Measurements from ENCODE around the gene SSBP3.

Gene SSBP3

GRCh38 chr1:54318246-54318814 is 87.9 kb downstream of the SSBP3 start:
- no peaks in the 10 kb centered on the region for H3K36me3 Mint-ChIP-seq
- no peaks in the 10 kb centered on the region for H3K27me3 Mint-ChIP-seq
- H3K4me3 Mint-ChIP-seq = no peak overlapping the region
- H3K27ac Mint-ChIP-seq = peak overlapping the region; percentile 16
- no peaks in the 10 kb centered on the region for H3K9me3 Mint-ChIP-seq (ENCODE audit: low read depth)
- peaks cover 62% of the 10 kb centered on the region for H3K4me1 Mint-ChIP-seq (ENCODE audit: low read depth)

GRCh38 chr1:54317084-54317483 is 89.1 kb downstream of the SSBP3 start:
- Mint-ChIP-seq H3K9me3 (ENCODE audit: low read depth) (no peaks in the 10 kb centered on the region), H3K4me3 (no peak overlapping the region), H3K27ac (peak overlapping the region; percentile 1), H3K4me1 (ENCODE audit: low read depth) (peaks cover 61% of the 10 kb centered on the region), H3K36me3 (no peaks in the 10 kb centered on the region), H3K27me3 (no peaks in the 10 kb centered on the region)

DNA sequence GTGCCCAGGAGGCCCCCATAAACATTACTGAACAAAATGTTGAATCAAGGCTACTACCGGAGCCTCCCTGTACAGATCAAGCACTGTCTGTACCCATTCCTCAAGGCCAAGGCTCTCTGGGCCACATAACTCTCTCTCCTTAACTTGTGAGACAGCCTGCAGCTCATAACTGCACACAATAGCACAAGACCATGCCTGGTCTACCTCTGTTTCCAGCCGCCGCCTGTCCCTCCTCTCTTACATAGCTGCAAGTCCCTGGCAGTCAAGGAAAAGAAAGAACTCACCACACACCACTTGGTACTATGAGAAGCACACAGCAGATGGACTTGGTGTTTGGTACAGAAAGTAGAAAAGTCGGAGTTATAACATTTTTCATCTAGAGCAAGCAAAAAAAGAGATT is 91.1 kb downstream of the SSBP3 start:
- Mint-ChIP-seq H3K9me3 (ENCODE audit: low read depth) (no peaks in the 10 kb centered on the region), H3K4me3 (no peak overlapping the region), H3K27me3 (no peaks in the 10 kb centered on the region), H3K27ac (peak overlapping the region; percentile 72), H3K36me3 (no peaks in the 10 kb centered on the region), H3K4me1 (ENCODE audit: low read depth) (peaks cover 67% of the 10 kb centered on the region)

DNA sequence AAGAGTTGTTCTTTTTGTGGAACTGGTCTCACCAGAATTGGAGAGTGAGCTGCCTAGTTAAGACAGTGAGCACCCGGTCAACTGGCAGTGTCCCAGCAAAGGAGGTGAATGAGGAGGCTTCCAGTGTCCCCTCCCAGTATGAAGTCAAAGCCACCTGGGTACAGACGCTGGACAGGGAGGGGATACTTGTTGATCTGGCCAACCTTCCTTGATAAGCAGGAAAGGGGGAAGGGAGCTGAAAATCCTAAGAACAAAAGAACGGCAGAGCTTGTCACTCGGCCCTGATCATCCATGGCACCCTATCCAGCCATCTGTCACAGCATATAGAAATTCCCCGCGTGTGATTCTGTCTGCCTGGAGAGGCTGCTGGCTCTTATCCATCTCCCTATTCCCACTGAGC is 91.5 kb downstream of the SSBP3 start:
- Mint-ChIP-seq H3K4me3 (no peak overlapping the region), H3K9me3 (ENCODE audit: low read depth) (no peaks in the 10 kb centered on the region), H3K27me3 (no peaks in the 10 kb centered on the region), H3K27ac (peak overlapping the region; percentile 72), H3K4me1 (ENCODE audit: low read depth) (peaks cover 67% of the 10 kb centered on the region), H3K36me3 (no peaks in the 10 kb centered on the region)

GRCh38 chr1:54312796-54313316 is 93.3 kb downstream of the SSBP3 start:
- peaks cover 67% of the 10 kb centered on the region for H3K4me1 Mint-ChIP-seq (ENCODE audit: low read depth)
- H3K9me3 Mint-ChIP-seq (ENCODE audit: low read depth) = no peaks in the 10 kb centered on the region
- H3K27ac Mint-ChIP-seq = peak overlapping the region; percentile 78
- H3K36me3 Mint-ChIP-seq = no peaks in the 10 kb centered on the region
- no peaks in the 10 kb centered on the region for H3K27me3 Mint-ChIP-seq
- peak overlapping the region; percentile 17 for H3K4me3 Mint-ChIP-seq

GRCh38 chr1:54311506-54311905 is 94.7 kb downstream of the SSBP3 start:
- Mint-ChIP-seq H3K27ac (peak overlapping the region; percentile 64), H3K4me3 (no peak overlapping the region), H3K27me3 (no peaks in the 10 kb centered on the region), H3K9me3 (ENCODE audit: low read depth) (no peaks in the 10 kb centered on the region), H3K36me3 (no peaks in the 10 kb centered on the region), H3K4me1 (ENCODE audit: low read depth) (peaks cover 71% of the 10 kb centered on the region)

GRCh38 chr1:54310439-54311328 is 95.5 kb downstream of the SSBP3 start:
- H3K27ac Mint-ChIP-seq = peak overlapping the region; percentile 87
- H3K9me3 Mint-ChIP-seq (ENCODE audit: low read depth) = no peaks in the 10 kb centered on the region
- peak overlapping the region; percentile 31 for H3K4me3 Mint-ChIP-seq
- no peaks in the 10 kb centered on the region for H3K27me3 Mint-ChIP-seq
- peaks cover 76% of the 10 kb centered on the region for H3K4me1 Mint-ChIP-seq (ENCODE audit: low read depth)
- no peaks in the 10 kb centered on the region for H3K36me3 Mint-ChIP-seq

DNA sequence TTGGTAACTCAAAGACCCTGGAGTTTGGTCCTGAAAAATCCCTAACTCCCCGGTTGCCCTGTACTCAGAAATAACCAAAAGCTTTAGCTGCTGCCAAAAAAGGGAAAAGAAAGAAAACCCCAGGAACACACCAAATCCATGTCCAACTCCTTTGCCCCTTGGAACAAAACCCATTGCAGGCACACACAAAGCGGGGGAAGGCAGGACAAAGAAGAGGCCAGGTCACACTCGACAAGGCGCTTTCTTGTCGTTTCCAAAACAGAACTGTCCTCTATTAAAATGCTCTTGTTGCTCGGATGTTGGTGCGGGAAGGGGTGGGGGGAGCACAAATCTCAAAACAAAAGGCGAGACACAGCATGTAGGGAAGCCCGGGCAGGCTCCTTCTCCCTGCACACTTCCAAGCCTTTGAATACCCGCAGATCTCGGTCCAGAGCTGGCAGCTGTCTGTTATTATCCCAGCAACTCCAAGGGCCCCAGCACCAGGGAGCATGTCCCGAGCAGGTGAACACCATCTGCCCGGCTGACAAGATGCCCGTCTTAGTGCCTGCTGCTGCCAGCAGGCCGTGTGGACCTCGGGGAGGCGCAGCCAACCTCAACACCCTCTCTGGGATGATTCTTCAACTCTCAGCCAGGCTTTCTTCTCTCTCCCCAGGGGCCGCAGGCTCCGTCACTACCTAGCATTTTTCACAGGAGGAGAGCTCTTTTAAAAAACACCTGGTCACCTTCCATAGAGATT is 96.4 kb downstream of the SSBP3 start:
- peak overlapping the region; percentile 72 for H3K27ac Mint-ChIP-seq
- H3K4me3 Mint-ChIP-seq = peak overlapping the region; percentile 23
- no peaks in the 10 kb centered on the region for H3K36me3 Mint-ChIP-seq

GRCh38 chr1:54307305-54307704 is 98.9 kb downstream of the SSBP3 start:
- H3K4me3 Mint-ChIP-seq = no peak overlapping the region
- no peak overlapping the region for H3K27ac Mint-ChIP-seq
- H3K36me3 Mint-ChIP-seq = peaks cover 2% of the 10 kb centered on the region
- H3K4me1 Mint-ChIP-seq (ENCODE audit: low read depth) = peaks cover 81% of the 10 kb centered on the region
- no peaks in the 10 kb centered on the region for H3K27me3 Mint-ChIP-seq
- H3K9me3 Mint-ChIP-seq (ENCODE audit: low read depth) = no peaks in the 10 kb centered on the region

More for the DNA sequence above, 96.4 kb downstream of the SSBP3 start:
- H3K27me3 Mint-ChIP-seq = no peaks in the 10 kb centered on the region
- H3K4me1 Mint-ChIP-seq (ENCODE audit: low read depth) = peaks cover 78% of the 10 kb centered on the region
- H3K9me3 Mint-ChIP-seq (ENCODE audit: low read depth) = no peaks in the 10 kb centered on the region

DNA sequence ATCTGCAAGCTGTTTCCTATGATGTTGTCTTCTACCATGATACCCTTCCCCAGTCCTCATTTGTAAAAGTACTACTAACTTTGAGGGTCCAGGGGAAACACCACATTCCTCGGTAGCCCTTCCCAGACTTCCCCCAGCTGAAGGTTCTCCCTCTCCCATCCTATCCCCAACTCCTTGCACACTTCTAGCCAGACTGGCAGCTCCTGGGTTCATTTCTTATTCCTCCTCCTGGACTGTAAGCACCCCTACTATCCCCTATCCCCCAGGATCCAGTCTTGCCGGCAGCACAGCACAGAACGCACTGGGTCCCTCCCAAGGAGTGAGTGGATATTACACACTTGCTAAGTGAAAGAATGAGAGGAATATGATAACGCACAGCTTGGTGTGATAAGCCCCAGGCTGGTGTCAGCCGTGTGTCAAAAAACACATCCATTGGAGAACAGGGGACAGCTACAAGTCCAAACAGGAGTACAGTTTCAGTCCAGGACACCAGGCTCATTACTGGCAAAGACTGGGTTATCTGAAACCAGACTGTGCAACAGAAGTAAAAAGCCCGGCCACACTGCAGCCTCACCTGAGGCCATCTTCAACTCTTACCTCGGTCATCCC is 100.2 kb downstream of the SSBP3 start:
- H3K4me1 Mint-ChIP-seq (ENCODE audit: low read depth) = peaks cover 80% of the 10 kb centered on the region
- no peak overlapping the region for H3K27ac Mint-ChIP-seq

DNA sequence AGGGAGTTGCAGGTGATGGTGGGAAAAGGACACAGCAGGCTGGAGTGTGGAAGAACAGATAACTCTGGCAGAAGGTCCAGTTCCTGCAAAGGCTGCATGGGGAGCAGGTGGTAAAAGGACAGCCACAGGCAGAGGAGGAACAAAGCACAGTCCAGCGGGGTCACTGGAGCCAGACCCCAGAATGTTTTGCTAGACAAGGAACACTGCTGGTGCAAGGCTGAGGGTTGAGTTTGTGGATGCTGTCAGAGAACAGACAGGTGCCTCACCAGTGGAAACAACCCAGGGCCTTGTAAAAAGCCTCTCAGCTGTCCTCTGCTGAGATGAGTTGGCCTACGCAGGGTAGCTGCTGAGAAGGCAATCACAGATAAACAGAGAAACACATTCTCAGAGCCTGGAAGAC is 101.7 kb downstream of the SSBP3 start:
- peaks cover 80% of the 10 kb centered on the region for H3K4me1 Mint-ChIP-seq (ENCODE audit: low read depth)
- H3K27me3 Mint-ChIP-seq = no peaks in the 10 kb centered on the region
- H3K9me3 Mint-ChIP-seq (ENCODE audit: low read depth) = no peaks in the 10 kb centered on the region
- no peak overlapping the region for H3K4me3 Mint-ChIP-seq
- no peak overlapping the region for H3K27ac Mint-ChIP-seq
- peaks cover 2% of the 10 kb centered on the region for H3K36me3 Mint-ChIP-seq

More for the DNA sequence above, 100.2 kb downstream of the SSBP3 start:
- peaks cover 2% of the 10 kb centered on the region for H3K36me3 Mint-ChIP-seq
- no peaks in the 10 kb centered on the region for H3K9me3 Mint-ChIP-seq (ENCODE audit: low read depth)
- H3K4me3 Mint-ChIP-seq = no peak overlapping the region
- H3K27me3 Mint-ChIP-seq = no peaks in the 10 kb centered on the region

GRCh38 chr1:54302951-54303843 is 103.0 kb downstream of the SSBP3 start:
- H3K36me3 Mint-ChIP-seq = peaks cover 2% of the 10 kb centered on the region
- H3K9me3 Mint-ChIP-seq (ENCODE audit: low read depth) = no peaks in the 10 kb centered on the region
- H3K4me3 Mint-ChIP-seq = peak overlapping the region; percentile 40
- no peaks in the 10 kb centered on the region for H3K27me3 Mint-ChIP-seq
- peaks cover 83% of the 10 kb centered on the region for H3K4me1 Mint-ChIP-seq (ENCODE audit: low read depth)
- peak overlapping the region; percentile 77 for H3K27ac Mint-ChIP-seq

DNA sequence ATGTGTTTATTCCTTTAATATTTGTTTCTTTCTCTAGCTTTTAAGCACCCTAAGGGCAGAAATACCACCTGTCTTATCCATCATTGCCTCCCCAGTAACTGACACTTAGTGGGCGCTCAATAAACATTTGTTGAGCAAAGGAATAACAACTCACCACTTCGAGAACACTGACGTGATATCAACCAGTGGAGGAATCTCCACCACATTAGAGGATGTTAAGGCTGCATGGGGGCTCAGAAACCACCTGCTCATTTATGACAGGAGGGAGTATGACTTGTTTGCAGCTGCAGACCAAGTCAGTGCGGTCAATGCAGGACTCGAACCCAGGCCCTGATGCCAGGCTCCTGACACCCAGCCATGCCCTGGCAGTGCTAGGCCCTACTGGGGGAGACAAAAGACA is 103.6 kb downstream of the SSBP3 start:
- Mint-ChIP-seq H3K27me3 (no peaks in the 10 kb centered on the region), H3K4me1 (ENCODE audit: low read depth) (peaks cover 85% of the 10 kb centered on the region), H3K9me3 (ENCODE audit: low read depth) (no peaks in the 10 kb centered on the region), H3K36me3 (peaks cover 2% of the 10 kb centered on the region), H3K4me3 (no peak overlapping the region), H3K27ac (no peak overlapping the region)

DNA sequence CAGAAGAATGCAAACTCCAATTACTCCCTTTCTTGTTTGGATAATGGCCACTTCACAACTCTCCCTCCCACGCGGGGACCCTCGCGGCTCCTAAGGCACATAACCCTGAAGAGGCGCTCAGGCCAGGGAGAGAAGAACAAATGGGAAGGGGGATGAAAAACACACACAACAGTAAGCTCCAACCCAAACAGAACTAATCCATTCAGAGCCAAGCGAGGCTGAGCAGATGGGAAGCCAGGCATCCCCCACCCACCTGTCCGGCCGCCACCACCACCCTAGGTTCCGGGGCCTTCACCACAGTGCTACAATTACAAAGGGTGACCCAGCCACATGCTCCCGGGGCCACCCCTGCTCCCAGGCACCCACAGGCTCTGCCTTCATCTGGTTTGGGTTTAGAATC is 104.7 kb downstream of the SSBP3 start:
- H3K27ac Mint-ChIP-seq = peak overlapping the region; percentile 34
- H3K9me3 Mint-ChIP-seq (ENCODE audit: low read depth) = no peaks in the 10 kb centered on the region
- peaks cover 2% of the 10 kb centered on the region for H3K36me3 Mint-ChIP-seq
- H3K27me3 Mint-ChIP-seq = no peaks in the 10 kb centered on the region
- H3K4me3 Mint-ChIP-seq = no peak overlapping the region
- peaks cover 86% of the 10 kb centered on the region for H3K4me1 Mint-ChIP-seq (ENCODE audit: low read depth)

All from activated naive CD8-positive, alpha-beta T cell (primary cell).